ENCODE measurements around the gene TOLLIP. TPM values are rescaled to one million over a fixed set of nuclear protein-coding genes. Genes with fewer than 3 reads are reported as not detected.
"Not testable (repeated sequence)": the region's sequence is repeated elsewhere in the genome, so short reads cannot be mapped to it uniquely, and the experiment has no call there.

TOLLIP gene
- total and polyA plus RNA-seq, 10 donors: 16.1 to 67.4 (median 46.2) TPM

GRCh38 chr11:1271002-1271401 is 38.4 kb downstream of the TOLLIP start:
- no peaks in the 10 kb centered on the region for H3K27me3 ChIP-seq (replicated peaks in 1 of 7)
- H3K36me3 ChIP-seq: peaks cover 0 to 45% (median 23%) of the 10 kb centered on the region in 6 donors
- H3K27ac ChIP-seq: no peak overlapping the region
- TF ChIP-seq POLR2AphosphoS5 (IDR thresholded peaks at IDR 0.05) (no peak), CTCF (IDR thresholded peaks at IDR 0.05 in 8 of 11, conservative IDR thresholded peaks at IDR 0.05 in 3 of 11) (no peak), POLR2A (IDR thresholded peaks at IDR 0.05) (no peak)
- 77 to 83% (median 82%) methylated on average over 11 to 13 of the region's 13 CpGs for WGBS, 5 donors
- peaks cover 0 to 4% (median under 1%) of the 10 kb centered on the region in 8 donors for H3K9me3 ChIP-seq
- intact Hi-C loops (cut with DNase I; ENCODE audit: low total_unique reads): no loop called here
- peak; percentile 56 for DNase-seq
- no peaks in the 10 kb centered on the region for H3K4me1 ChIP-seq
- no peak overlapping the region for H3K4me3 ChIP-seq

- H3K27ac ChIP-seq: no peak overlapping the region
- H3K4me3 ChIP-seq: no peak overlapping the region
- TF ChIP-seq POLR2A (IDR thresholded peaks at IDR 0.05): no peak
- TF ChIP-seq POLR2AphosphoS5 (IDR thresholded peaks at IDR 0.05): peak in 1 of 3 donors; percentile 44
- no peak for TF ChIP-seq CTCF (IDR thresholded peaks at IDR 0.05 in 8 of 11, conservative IDR thresholded peaks at IDR 0.05 in 3 of 11)
- DNase-seq: peak; percentile 54
- peaks cover 0 to 39% (median 18%) of the 10 kb centered on the region in 6 donors for H3K36me3 ChIP-seq
- peaks cover 0 to 9% (median 5%) of the 10 kb centered on the region in 8 donors for H3K9me3 ChIP-seq
- H3K4me1 ChIP-seq: no peaks in the 10 kb centered on the region
- WGBS, 5 donors: 91 to 99% (median 94%) methylated on average over 9 to 10 of the region's 10 CpGs
- H3K27me3 ChIP-seq (replicated peaks in 1 of 7): no peaks in the 10 kb centered on the region
- intact Hi-C loops (cut with DNase I; ENCODE audit: low total_unique reads): no loop called here
These were observed 39.0 kb downstream of the TOLLIP start for GRCh38 chr11:1270476-1270875.

DNA sequence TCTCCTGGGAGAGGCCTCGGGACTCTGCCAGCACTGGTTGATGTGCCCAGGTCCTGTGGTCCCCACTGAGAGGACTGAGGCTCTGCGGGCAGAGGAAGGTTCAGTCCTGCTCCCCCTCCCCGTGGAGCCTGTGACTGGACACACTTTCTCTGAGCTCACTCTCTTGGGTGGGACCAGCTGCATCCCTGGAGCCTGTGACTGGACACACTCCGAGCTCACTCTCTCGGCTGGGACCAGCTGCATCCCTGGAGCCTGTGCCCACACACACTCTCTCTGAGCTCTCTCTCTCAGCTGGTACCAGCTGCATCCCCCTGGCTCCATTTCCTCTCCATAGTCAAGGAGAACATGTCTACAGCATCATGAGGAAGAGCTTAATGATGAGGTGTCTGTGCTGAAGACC is 39.5 kb downstream of the TOLLIP start:
- Histone ChIP-seq H3K27me3 (replicated peaks in 1 of 7) (no peaks in the 10 kb centered on the region), H3K36me3 (peaks cover 0 to 34% (median 12%) of the 10 kb centered on the region in 6 donors), H3K4me1 (no peaks in the 10 kb centered on the region), H3K4me3 (no peak overlapping the region), H3K9me3 (peaks cover 0 to 14% (median 10%) of the 10 kb centered on the region in 8 donors), H3K27ac (no peak overlapping the region)
- intact Hi-C loops (cut with DNase I; ENCODE audit: low total_unique reads): no loop called here
- peak; percentile 56 for DNase-seq
- 90 to 92% (median 91%) methylated on average over 2 to 5 of the region's 5 CpGs; no CpG with 5 or more reads in 1 of the 5 donors for WGBS, 5 donors
- no peak for TF ChIP-seq POLR2AphosphoS5 (IDR thresholded peaks at IDR 0.05)
- no peak for TF ChIP-seq POLR2A (IDR thresholded peaks at IDR 0.05)
- no peak for TF ChIP-seq CTCF (IDR thresholded peaks at IDR 0.05 in 8 of 11, conservative IDR thresholded peaks at IDR 0.05 in 3 of 11)

GRCh38 chr11:1267441-1268100 is 41.9 kb downstream of the TOLLIP start:
- peak; percentile 25 for DNase-seq
- Histone ChIP-seq H3K4me3 (no peak overlapping the region), H3K27ac (no peak overlapping the region), H3K4me1 (peaks cover 3 to 17% (median 7%) of the 10 kb centered on the region in 6 donors), H3K9me3 (peaks cover 0 to 21% (median 11%) of the 10 kb centered on the region in 8 donors), H3K27me3 (replicated peaks in 1 of 7) (no peaks in the 10 kb centered on the region), H3K36me3 (peaks cover 0 to 12% (median 0%) of the 10 kb centered on the region in 6 donors)
- intact Hi-C loops (cut with DNase I; ENCODE audit: low total_unique reads): no loop called here
- TF ChIP-seq POLR2AphosphoS5 (IDR thresholded peaks at IDR 0.05) (no peak), POLR2A (IDR thresholded peaks at IDR 0.05) (no peak), CTCF (IDR thresholded peaks at IDR 0.05 in 8 of 11, conservative IDR thresholded peaks at IDR 0.05 in 3 of 11) (no peak)
- WGBS, 5 donors: 89 to 92% (median 91%) methylated on average over 9 of the region's 9 CpGs

DNA sequence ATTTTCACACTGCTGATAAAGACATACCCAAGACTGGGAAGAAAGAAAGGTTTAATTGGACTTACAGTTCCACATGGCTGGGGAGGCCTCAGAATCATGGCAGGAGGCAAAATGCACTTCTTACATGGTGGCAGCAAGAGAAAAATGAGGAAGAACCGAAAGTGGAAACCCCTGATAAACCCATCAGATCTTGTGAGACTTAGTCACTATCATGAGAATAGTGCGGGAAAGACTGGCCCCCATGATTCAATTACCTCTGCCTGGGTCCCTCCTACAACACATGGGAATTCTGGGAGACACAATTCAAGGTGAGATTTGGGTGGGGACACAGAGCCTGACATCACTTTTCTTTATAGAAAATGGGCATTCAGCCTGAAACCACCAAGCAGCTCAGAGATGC is 42.5 kb downstream of the TOLLIP start:
- H3K4me3 ChIP-seq; intact Hi-C loops (cut with DNase I; ENCODE audit: low total_unique reads); H3K27ac ChIP-seq; DNase-seq; H3K27me3 ChIP-seq (replicated peaks in 1 of 7); H3K36me3 ChIP-seq: not testable (repeated sequence)
- H3K4me1 ChIP-seq: peaks cover 6 to 22% (median 12%) of the 10 kb centered on the region in 6 donors
- 57 to 92% (median 79%) methylated on average over 2 of the region's 2 CpGs for WGBS, 5 donors
- H3K9me3 ChIP-seq: peaks cover 0 to 21% (median 11%) of the 10 kb centered on the region in 8 donors

- H3K4me3 ChIP-seq; intact Hi-C loops (cut with DNase I; ENCODE audit: low total_unique reads); H3K27ac ChIP-seq; H3K36me3 ChIP-seq; H3K27me3 ChIP-seq (replicated peaks in 1 of 7): not testable (repeated sequence)
- Histone ChIP-seq H3K9me3 (peaks cover 0 to 21% (median 11%) of the 10 kb centered on the region in 8 donors), H3K4me1 (peaks cover 9 to 27% (median 16%) of the 10 kb centered on the region in 6 donors)
- 84 to 99% (median 95%) methylated on average over 4 of the region's 4 CpGs for WGBS, 5 donors
- peak; percentile 54 for DNase-seq
These were observed 44.0 kb downstream of the TOLLIP start for GRCh38 chr11:1265480-1265879.
